Sigmoid colon (tissue), 4 donors: ENCODE results near the gene PPP2R5B.

Experiments
- EP300 ChIP-seq, 4 donors: sonication (generic); formaldehyde crosslinking; IDR thresholded peaks; one replicate each; pipeline ENCODE4 v1.6.1; 2017; ENCODE audit warnings: antibody characterized with exemption in 4 of 4
- POLR2A ChIP-seq, 2 donors: fragments of 450-650 bp; IDR thresholded peaks; one replicate each; pipeline ENCODE4 v1.6.1; 2016; ENCODE audit warnings: antibody characterized with exemption in 2 of 2, mild to moderate bottlenecking in 2 of 2, moderate library complexity in 2 of 2
- POLR2AphosphoS5 ChIP-seq, 4 donors: sonication (generic); formaldehyde crosslinking; IDR thresholded peaks; one replicate each; pipeline ENCODE4 v1.6.1; 2017; ENCODE audit warnings: antibody characterized with exemption in 4 of 4
- TF ChIP-seq, protein P1 (sequence below), 4 experiments: fragments of 450-650 bp in 3 of 4; fragments of 200-600 bp in 1 of 4; IDR thresholded peaks; one replicate each; pipeline ENCODE4 v1.5.1; 2016 to 2019; ENCODE audit warnings: antibody characterized with exemption in 4 of 4, mild to moderate bottlenecking in 3 of 4, moderate library complexity in 2 of 4

DNA sequence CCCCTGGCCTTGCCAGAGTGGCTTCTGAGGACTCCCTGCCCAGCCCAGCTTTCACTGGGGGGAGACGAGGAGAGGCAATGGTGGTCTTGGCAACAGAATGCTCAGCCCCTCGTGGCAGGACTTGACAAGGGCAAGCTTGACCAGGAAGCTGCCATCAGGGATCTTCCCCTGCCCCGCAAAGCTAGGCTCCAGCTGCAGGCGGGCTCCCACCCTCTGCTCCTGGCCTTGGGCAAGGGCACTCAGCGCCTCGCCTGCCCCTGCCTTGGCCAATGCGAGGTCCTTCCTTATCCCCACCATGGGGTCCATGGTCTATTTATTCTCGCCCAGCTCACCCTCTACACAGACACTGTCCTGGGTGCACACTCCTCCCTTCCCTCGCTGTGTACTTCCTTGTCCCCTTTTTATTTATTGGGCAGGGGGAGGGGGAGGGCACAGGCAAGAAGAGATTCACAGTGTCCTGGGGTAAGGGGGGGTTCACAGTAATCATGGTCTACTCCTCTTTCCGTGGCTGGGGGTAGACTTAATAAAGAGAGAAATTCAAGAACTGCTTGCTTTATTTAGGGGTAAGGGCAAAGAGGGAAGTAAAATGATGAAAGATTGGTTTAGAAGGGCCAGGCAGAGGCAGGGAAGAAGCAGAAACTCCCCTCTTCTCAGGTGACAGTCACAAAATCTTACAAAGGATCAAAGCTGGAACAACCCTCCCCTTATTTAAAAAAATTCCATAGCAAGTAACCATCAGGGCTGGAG is 9.6 kb downstream of the PPP2R5B start:
- TF ChIP-seq, protein P1, sequence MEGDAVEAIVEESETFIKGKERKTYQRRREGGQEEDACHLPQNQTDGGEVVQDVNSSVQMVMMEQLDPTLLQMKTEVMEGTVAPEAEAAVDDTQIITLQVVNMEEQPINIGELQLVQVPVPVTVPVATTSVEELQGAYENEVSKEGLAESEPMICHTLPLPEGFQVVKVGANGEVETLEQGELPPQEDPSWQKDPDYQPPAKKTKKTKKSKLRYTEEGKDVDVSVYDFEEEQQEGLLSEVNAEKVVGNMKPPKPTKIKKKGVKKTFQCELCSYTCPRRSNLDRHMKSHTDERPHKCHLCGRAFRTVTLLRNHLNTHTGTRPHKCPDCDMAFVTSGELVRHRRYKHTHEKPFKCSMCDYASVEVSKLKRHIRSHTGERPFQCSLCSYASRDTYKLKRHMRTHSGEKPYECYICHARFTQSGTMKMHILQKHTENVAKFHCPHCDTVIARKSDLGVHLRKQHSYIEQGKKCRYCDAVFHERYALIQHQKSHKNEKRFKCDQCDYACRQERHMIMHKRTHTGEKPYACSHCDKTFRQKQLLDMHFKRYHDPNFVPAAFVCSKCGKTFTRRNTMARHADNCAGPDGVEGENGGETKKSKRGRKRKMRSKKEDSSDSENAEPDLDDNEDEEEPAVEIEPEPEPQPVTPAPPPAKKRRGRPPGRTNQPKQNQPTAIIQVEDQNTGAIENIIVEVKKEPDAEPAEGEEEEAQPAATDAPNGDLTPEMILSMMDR (IDR thresholded peaks at IDR 0.05): no peak
- TF ChIP-seq POLR2AphosphoS5 (IDR thresholded peaks at IDR 0.05) (no peak), EP300 (IDR thresholded peaks at IDR 0.05) (no peak), POLR2A (IDR thresholded peaks at IDR 0.05) (no peak)
